Activated naive CD4-positive, alpha-beta T cell treated with anti-CD3 and anti-CD28 coated beads, Interleukin-2, amount 50 U/mL, for 72 hours (primary cell): ENCODE data around the gene DOP1A. TPM values are rescaled to one million over a fixed set of nuclear protein-coding genes. Genes with fewer than 3 reads are reported as not detected.

Experiments
- ATAC-seq, 2 donors: fragments of 150-1000 bp; cut with Tn5 transposase; 2 replicates each; pipeline ENCODE4 v1.10.0; 2021; ENCODE audit warnings: mild to moderate bottlenecking in 2 of 2, moderate library complexity in 2 of 2
- DNase-seq, 2 donors: peaks; one replicate each; pipeline ENCODE4 v3.0.0; 2021 to 2022; ENCODE audit warnings: low spot score in 2 of 2
- H3K27ac Mint-ChIP-seq, 2 donors: one replicate each; pipeline ENCODE4 v1.8.0; 2022; ENCODE audit warnings: mild to moderate bottlenecking in 2 of 2, mixed read lengths in 2 of 2
- H3K36me3 Mint-ChIP-seq, 2 donors: one replicate each; pipeline ENCODE4 v1.8.0; 2022; ENCODE audit warnings: mixed read lengths in 2 of 2
- H3K9me3 Mint-ChIP-seq, 2 donors: one replicate each; pipeline ENCODE4 v1.8.0; 2022; ENCODE audit warnings: mixed read lengths in 2 of 2
- total RNA-seq, 2 donors: library from RNA; stranded (reverse); gene quantifications; one replicate each; pipeline ENCODE4 v1.2.3, GENCODE V29; 2022

The DOP1A gene
- total RNA-seq, 2 donors from 2014 or later, result 7.4 to 9.5 TPM

GRCh38 chr6:83068616-83069015 lies 1.1 kb downstream of the DOP1A start:
- Mint-ChIP-seq H3K27ac (peak overlapping the region; percentile 91 to 94), H3K9me3 (no peaks in the 10 kb centered on the region), H3K36me3 (no peaks in the 10 kb centered on the region)
- ATAC-seq, result no peak
- no peak for DNase-seq

- Mint-ChIP-seq H3K36me3 (no peaks in the 10 kb centered on the region), H3K27ac (no peak overlapping the region), H3K9me3 (no peaks in the 10 kb centered on the region)
- DNase-seq (no peak), ATAC-seq (no peak)
Measured at GRCh38 chr6:83069633-83070032, 2.2 kb downstream of the DOP1A start.

GRCh38 chr6:83071023-83071422 lies 3.6 kb downstream of the DOP1A start:
- Mint-ChIP-seq H3K9me3 (no peaks in the 10 kb centered on the region), H3K36me3 (peaks cover 0 to 4% of the 10 kb centered on the region in 2 donors), H3K27ac (peak overlapping the region in 1 of 2 donors; percentile 70)
- DNase-seq (no peak), ATAC-seq (no peak)

GRCh38 chr6:83071707-83072106 lies 4.2 kb downstream of the DOP1A start:
- Mint-ChIP-seq H3K9me3 (no peaks in the 10 kb centered on the region), H3K36me3 (peaks cover 0 to 8% of the 10 kb centered on the region in 2 donors), H3K27ac (peak overlapping the region in 1 of 2 donors; percentile 84)
- no peak for DNase-seq
- ATAC-seq, result no peak

GRCh38 chr6:83072726-83073125 lies 5.3 kb downstream of the DOP1A start:
- Mint-ChIP-seq H3K27ac (no peak overlapping the region), H3K36me3 (peaks cover 0 to 8% of the 10 kb centered on the region in 2 donors), H3K9me3 (no peaks in the 10 kb centered on the region)
- ATAC-seq (no peak), DNase-seq (no peak)

GRCh38 chr6:83073615-83074014 lies 6.1 kb downstream of the DOP1A start:
- H3K27ac Mint-ChIP-seq, result no peak overlapping the region
- H3K36me3 Mint-ChIP-seq, result peaks cover 0 to 8% of the 10 kb centered on the region in 2 donors
- no peak for DNase-seq
- ATAC-seq, result no peak
- no peaks in the 10 kb centered on the region for H3K9me3 Mint-ChIP-seq

GRCh38 chr6:83083476-83083875 lies 16.0 kb downstream of the DOP1A start:
- H3K36me3 Mint-ChIP-seq, result peaks cover 5 to 9% of the 10 kb centered on the region in 2 donors
- DNase-seq (no peak), ATAC-seq (no peak)
- H3K9me3 Mint-ChIP-seq, result peaks cover 0 to 11% of the 10 kb centered on the region in 2 donors
- no peak overlapping the region for H3K27ac Mint-ChIP-seq

GRCh38 chr6:83086751-83087150 lies 19.3 kb downstream of the DOP1A start:
- peak overlapping the region; percentile 22 to 29 for H3K27ac Mint-ChIP-seq
- H3K9me3 Mint-ChIP-seq, result peaks cover 0 to 11% of the 10 kb centered on the region in 2 donors
- no peak for DNase-seq
- no peak for ATAC-seq
- peaks cover 5 to 9% of the 10 kb centered on the region in 2 donors for H3K36me3 Mint-ChIP-seq

GRCh38 chr6:83092756-83093399 lies 25.4 kb downstream of the DOP1A start:
- no peak overlapping the region for H3K27ac Mint-ChIP-seq
- ATAC-seq (no peak), DNase-seq (no peak)
- peaks cover 0 to 4% of the 10 kb centered on the region in 2 donors for H3K36me3 Mint-ChIP-seq
- H3K9me3 Mint-ChIP-seq, result peaks cover 0 to 7% of the 10 kb centered on the region in 2 donors

- Mint-ChIP-seq H3K27ac (no peak overlapping the region), H3K9me3 (peaks cover 0 to 7% of the 10 kb centered on the region in 2 donors), H3K36me3 (peaks cover 0 to 11% of the 10 kb centered on the region in 2 donors)
- DNase-seq (no peak), ATAC-seq (no peak)
Measured at GRCh38 chr6:83096791-83097190, 29.3 kb downstream of the DOP1A start.

- Mint-ChIP-seq H3K27ac (no peak overlapping the region), H3K36me3 (peaks cover 3 to 15% of the 10 kb centered on the region in 2 donors), H3K9me3 (peaks cover 2 to 7% of the 10 kb centered on the region in 2 donors)
- DNase-seq, result no peak
- ATAC-seq, result no peak
Measured at GRCh38 chr6:83097204-83097603, 29.7 kb downstream of the DOP1A start.

GRCh38 chr6:83097675-83098074 lies 30.2 kb downstream of the DOP1A start:
- Mint-ChIP-seq H3K9me3 (peaks cover 4 to 7% of the 10 kb centered on the region in 2 donors), H3K36me3 (peaks cover 8 to 20% of the 10 kb centered on the region in 2 donors), H3K27ac (no peak overlapping the region)
- DNase-seq (no peak), ATAC-seq (no peak)

- H3K36me3 Mint-ChIP-seq, result peaks cover 14 to 29% of the 10 kb centered on the region in 2 donors
- DNase-seq, result no peak
- no peak overlapping the region for H3K27ac Mint-ChIP-seq
- ATAC-seq, result no peak
- H3K9me3 Mint-ChIP-seq, result peaks cover 7% of the 10 kb centered on the region in 2 donors
Measured at GRCh38 chr6:83098589-83098988, 31.1 kb downstream of the DOP1A start.

GRCh38 chr6:83108378-83108777 lies 40.9 kb downstream of the DOP1A start:
- Mint-ChIP-seq H3K9me3 (peaks cover 4 to 7% of the 10 kb centered on the region in 2 donors), H3K27ac (no peak overlapping the region), H3K36me3 (peaks cover 9 to 15% of the 10 kb centered on the region in 2 donors)
- no peak for ATAC-seq
- DNase-seq, result no peak

- ATAC-seq (no peak), DNase-seq (no peak)
- Mint-ChIP-seq H3K36me3 (no peaks in the 10 kb centered on the region), H3K27ac (no peak overlapping the region), H3K9me3 (no peaks in the 10 kb centered on the region)
Measured at GRCh38 chr6:83113258-83113657, 45.8 kb downstream of the DOP1A start.

- ATAC-seq, result no peak
- no peaks in the 10 kb centered on the region for H3K36me3 Mint-ChIP-seq
- H3K27ac Mint-ChIP-seq, result no peak overlapping the region
- H3K9me3 Mint-ChIP-seq, result no peaks in the 10 kb centered on the region
- DNase-seq, result no peak
Measured at GRCh38 chr6:83114164-83114563, 46.7 kb downstream of the DOP1A start.

- Mint-ChIP-seq H3K36me3 (no peaks in the 10 kb centered on the region), H3K9me3 (no peaks in the 10 kb centered on the region), H3K27ac (no peak overlapping the region)
- ATAC-seq (no peak), DNase-seq (no peak)
Measured at GRCh38 chr6:83117802-83118201, 50.3 kb downstream of the DOP1A start.

GRCh38 chr6:83119742-83120300 lies 52.4 kb downstream of the DOP1A start:
- Mint-ChIP-seq H3K36me3 (no peaks in the 10 kb centered on the region), H3K27ac (no peak overlapping the region), H3K9me3 (no peaks in the 10 kb centered on the region)
- no peak for DNase-seq
- ATAC-seq, result no peak
